Neuron (in vitro differentiated cells): ENCODE data around the gene IFI16.
"Not testable (repeated sequence)": the region's sequence is repeated elsewhere in the genome, so short reads cannot be mapped to it uniquely, and the experiment has no call there.

Source experiments
- H2AFZ ChIP-seq: one replicate; pipeline ENCODE4 v1.6.1; 2013; ENCODE audit warnings: low read depth, mild to moderate bottlenecking, inconsistent platforms, low read length, moderate library complexity
- H3K27me3 ChIP-seq: one replicate; pipeline ENCODE4 v1.6.1; 2013; ENCODE audit warnings: low read length; ENCODE audit not compliant: insufficient read depth
- H3K36me3 ChIP-seq: one replicate; pipeline ENCODE4 v1.6.1; 2013; ENCODE audit warnings: low read length; ENCODE audit not compliant: insufficient read depth
- H3K4me1 ChIP-seq: one replicate; pipeline ENCODE4 v1.6.1; 2013; ENCODE audit warnings: low read length; ENCODE audit not compliant: insufficient read depth
- H3K4me3 ChIP-seq: 2 replicates; pipeline ENCODE4 v1.5.1; 2013; ENCODE audit warnings: mild to moderate bottlenecking, low read length, moderate library complexity
- H3K9me3 ChIP-seq: one replicate; pipeline ENCODE4 v1.6.1; 2013; ENCODE audit warnings: low read length

Gene IFI16

DNA sequence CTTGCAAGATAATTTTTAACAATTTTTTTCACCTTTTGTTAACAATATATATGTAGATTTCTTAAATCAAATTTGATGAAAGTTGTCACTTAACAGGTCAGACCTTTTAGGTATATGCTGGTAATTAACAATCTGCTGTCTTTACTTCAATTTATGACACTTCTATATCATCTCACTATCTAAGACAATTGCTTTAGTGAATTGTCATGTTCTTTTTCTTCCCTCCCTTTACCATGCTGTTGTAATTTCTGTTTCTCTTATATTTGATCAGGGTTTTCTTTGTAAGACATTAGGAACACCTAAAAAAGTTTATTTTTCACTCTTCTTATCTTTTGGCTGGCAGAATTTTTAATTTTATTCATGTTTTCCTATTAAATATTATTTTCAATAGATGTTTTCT is 2.0 kb downstream of the IFI16 start:
- Histone ChIP-seq H3K4me3 (no peak overlapping the region), H3K9me3 (no peaks in the 10 kb centered on the region), H3K4me1 (peaks cover 2% of the 10 kb centered on the region), H3K27me3 (no peaks in the 10 kb centered on the region), H2AFZ (no peak overlapping the region), H3K36me3 (peaks cover 9% of the 10 kb centered on the region)

DNA sequence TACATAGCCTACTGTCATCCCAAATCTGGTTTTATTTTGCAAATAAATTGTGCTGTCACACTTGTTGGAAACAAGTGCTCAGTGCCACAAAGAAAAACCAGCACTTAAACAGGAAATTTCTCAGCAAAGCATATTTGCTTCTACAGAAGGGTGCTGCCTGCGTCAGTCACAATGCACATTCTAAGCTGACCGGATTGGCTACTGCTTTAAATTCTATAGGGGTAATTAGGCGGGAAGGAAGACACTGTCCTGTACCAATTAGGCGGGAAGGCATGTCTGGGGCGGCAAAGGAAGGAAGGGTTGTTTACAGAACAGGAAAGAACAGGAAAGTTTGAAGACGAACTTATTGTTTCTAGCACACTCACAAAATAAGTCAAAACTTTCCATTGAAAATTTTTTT is 2.8 kb downstream of the IFI16 start:
- no peaks in the 10 kb centered on the region for H3K27me3 ChIP-seq
- H2AFZ ChIP-seq, result no peak overlapping the region
- no peaks in the 10 kb centered on the region for H3K9me3 ChIP-seq
- no peak overlapping the region for H3K4me3 ChIP-seq
- H3K36me3 ChIP-seq, result peaks cover 12% of the 10 kb centered on the region
- H3K4me1 ChIP-seq, result peaks cover 2% of the 10 kb centered on the region

- H3K36me3 ChIP-seq, result peaks cover 15% of the 10 kb centered on the region
- no peak overlapping the region for H2AFZ ChIP-seq
- no peak overlapping the region for H3K4me3 ChIP-seq
- no peaks in the 10 kb centered on the region for H3K9me3 ChIP-seq
- no peaks in the 10 kb centered on the region for H3K27me3 ChIP-seq
- H3K4me1 ChIP-seq, result peaks cover 2% of the 10 kb centered on the region
Measured at GRCh38 chr1:159014003-159014571, 4.4 kb downstream of the IFI16 start.

DNA sequence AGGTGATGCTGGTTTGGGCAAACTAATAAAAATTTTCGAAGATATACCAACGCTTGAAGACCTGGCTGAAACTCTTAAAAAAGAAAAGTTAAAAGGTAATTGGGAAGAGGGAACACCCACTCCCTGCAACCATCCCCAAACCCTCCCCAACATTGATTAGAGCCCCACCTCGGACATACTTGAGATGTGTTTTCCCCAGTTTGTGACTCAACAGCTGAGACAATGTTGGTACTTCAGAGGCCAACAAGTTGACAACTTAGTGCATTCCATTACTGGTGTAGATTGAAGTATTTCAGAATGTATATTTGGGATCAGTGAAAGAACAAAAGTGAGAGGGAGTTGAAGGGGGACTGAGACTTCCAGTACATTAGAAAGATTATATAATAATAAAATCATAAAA is 5.1 kb downstream of the IFI16 start:
- H3K4me1 ChIP-seq, result peaks cover 2% of the 10 kb centered on the region
- H3K4me3 ChIP-seq, result no peak overlapping the region
- no peak overlapping the region for H2AFZ ChIP-seq
- no peaks in the 10 kb centered on the region for H3K27me3 ChIP-seq
- peaks cover 15% of the 10 kb centered on the region for H3K36me3 ChIP-seq
- no peaks in the 10 kb centered on the region for H3K9me3 ChIP-seq

- no peaks in the 10 kb centered on the region for H3K27me3 ChIP-seq
- H3K4me1 ChIP-seq, result peaks cover 2% of the 10 kb centered on the region
- peaks cover 15% of the 10 kb centered on the region for H3K36me3 ChIP-seq
- no peak overlapping the region for H3K4me3 ChIP-seq
- no peak overlapping the region for H2AFZ ChIP-seq
- H3K9me3 ChIP-seq, result no peaks in the 10 kb centered on the region
Measured at GRCh38 chr1:159015440-159015909, 5.8 kb downstream of the IFI16 start.

DNA sequence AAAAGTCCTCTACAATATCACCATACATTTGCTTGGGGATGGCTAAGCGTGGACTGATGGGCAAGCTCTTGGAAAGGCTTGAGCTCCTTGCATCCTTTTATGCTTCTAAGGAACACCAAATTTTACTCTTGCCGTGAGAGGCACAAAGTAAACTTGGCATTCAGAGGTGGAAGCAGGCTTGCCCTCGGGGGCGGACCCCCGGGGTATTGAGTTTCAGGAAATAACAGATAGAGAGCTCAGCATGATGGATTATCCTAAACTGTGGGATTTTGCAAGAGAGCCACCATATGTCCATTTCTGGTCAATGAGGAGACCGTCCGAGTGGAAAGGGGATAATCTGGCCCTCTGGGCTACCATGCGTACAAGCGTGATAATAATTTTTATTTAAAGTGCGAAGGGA is 14.0 kb downstream of the IFI16 start:
- Histone ChIP-seq H3K9me3 (no peaks in the 10 kb centered on the region), H3K27me3 (no peaks in the 10 kb centered on the region), H2AFZ (no peak overlapping the region), H3K36me3 (peaks cover 3% of the 10 kb centered on the region), H3K4me1 (no peaks in the 10 kb centered on the region), H3K4me3 (no peak overlapping the region)

GRCh38 chr1:159025043-159025442 is 15.3 kb downstream of the IFI16 start:
- no peaks in the 10 kb centered on the region for H3K4me1 ChIP-seq
- H2AFZ ChIP-seq, result no peak overlapping the region
- peaks cover 3% of the 10 kb centered on the region for H3K36me3 ChIP-seq
- H3K27me3 ChIP-seq, result no peaks in the 10 kb centered on the region
- no peaks in the 10 kb centered on the region for H3K9me3 ChIP-seq
- H3K4me3 ChIP-seq, result no peak overlapping the region

DNA sequence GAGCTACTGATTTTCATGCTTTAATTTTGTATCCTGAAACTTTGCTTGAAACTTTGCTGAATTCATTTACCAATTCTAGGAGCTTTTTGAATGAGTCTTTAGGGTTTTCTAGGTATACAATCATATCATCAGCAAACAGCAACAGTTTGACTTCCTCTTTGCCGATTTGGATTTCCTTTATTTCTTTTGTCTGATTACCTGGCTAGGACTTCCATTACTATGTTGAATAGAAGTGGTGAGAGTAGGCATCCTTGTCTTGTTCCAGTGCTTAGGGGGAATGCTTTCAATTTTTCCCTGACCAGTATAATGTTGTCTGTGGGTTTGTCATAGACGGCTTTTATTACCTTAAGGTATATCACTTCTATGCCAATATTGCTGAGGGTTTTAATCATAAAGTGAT is 17.1 kb downstream of the IFI16 start:
- H2AFZ ChIP-seq, H3K4me3 ChIP-seq, H3K4me1 ChIP-seq, H3K27me3 ChIP-seq, H3K9me3 ChIP-seq, H3K36me3 ChIP-seq: not testable (repeated sequence)

- no peaks in the 10 kb centered on the region for H3K27me3 ChIP-seq
- no peak overlapping the region for H3K4me3 ChIP-seq
- H3K4me1 ChIP-seq, result no peaks in the 10 kb centered on the region
- H3K9me3 ChIP-seq, result peaks cover 4% of the 10 kb centered on the region
- H3K36me3 ChIP-seq, result peaks cover 12% of the 10 kb centered on the region
- no peak overlapping the region for H2AFZ ChIP-seq
Measured at GRCh38 chr1:159030311-159030710, 20.6 kb downstream of the IFI16 start.

GRCh38 chr1:159030877-159031447 is 21.3 kb downstream of the IFI16 start:
- H3K27me3 ChIP-seq, result no peaks in the 10 kb centered on the region
- no peak overlapping the region for H2AFZ ChIP-seq
- peaks cover 12% of the 10 kb centered on the region for H3K36me3 ChIP-seq

GRCh38 chr1:159040206-159040605 is 30.5 kb downstream of the IFI16 start:
- Histone ChIP-seq H3K9me3 (no peaks in the 10 kb centered on the region), H3K4me1 (no peaks in the 10 kb centered on the region), H2AFZ (no peak overlapping the region), H3K36me3 (no peaks in the 10 kb centered on the region), H3K4me3 (no peak overlapping the region), H3K27me3 (no peaks in the 10 kb centered on the region)

More at GRCh38 chr1:159030877-159031447, 21.3 kb downstream of the IFI16 start:
- Histone ChIP-seq H3K4me1 (no peaks in the 10 kb centered on the region), H3K9me3 (peaks cover 4% of the 10 kb centered on the region), H3K4me3 (no peak overlapping the region)

DNA sequence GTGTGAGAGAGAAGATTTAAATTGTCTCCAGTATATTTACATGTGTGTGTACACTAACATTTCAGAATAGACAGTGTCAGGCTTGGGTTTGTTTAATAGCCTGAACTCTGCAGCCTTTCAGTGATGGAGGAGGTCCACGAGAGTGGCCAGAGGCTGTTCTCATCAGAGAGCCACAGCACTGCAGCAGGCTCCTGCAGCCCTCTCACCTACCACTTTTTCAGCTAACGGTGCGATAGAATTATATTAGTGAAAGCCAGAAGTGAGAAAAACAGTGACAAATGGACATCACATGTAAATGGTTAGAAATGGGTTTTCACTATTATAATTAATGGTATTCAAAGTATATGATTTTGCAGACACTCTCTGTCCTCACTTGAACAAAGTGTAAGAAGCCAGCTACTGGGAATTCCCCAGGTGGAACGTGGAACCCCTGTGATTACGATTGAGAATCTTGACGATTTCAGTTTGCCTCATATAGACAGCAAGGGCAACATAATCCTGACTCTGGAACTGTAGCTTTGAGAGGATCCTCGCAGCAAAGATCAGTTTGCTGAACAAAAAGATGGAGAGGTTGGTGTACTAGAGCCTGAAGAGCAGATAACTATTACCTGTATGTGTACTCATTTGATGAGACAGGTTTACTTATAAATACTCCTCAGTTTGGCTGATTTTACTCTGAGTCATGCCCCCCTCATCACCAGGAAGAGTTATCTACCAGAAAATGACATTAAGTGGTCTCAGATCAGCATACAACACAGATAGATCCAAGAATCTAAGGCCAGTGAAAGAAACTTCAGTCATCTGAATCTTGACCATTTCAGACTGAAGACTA is 31.4 kb downstream of the IFI16 start:
- Histone ChIP-seq H3K9me3 (no peaks in the 10 kb centered on the region), H2AFZ (no peak overlapping the region), H3K27me3 (no peaks in the 10 kb centered on the region), H3K36me3 (no peaks in the 10 kb centered on the region), H3K4me1 (no peaks in the 10 kb centered on the region), H3K4me3 (no peak overlapping the region)

GRCh38 chr1:159046486-159046885 is 36.8 kb downstream of the IFI16 start:
- not testable (repeated sequence) for H2AFZ ChIP-seq, H3K4me3 ChIP-seq, H3K4me1 ChIP-seq, H3K27me3 ChIP-seq, H3K9me3 ChIP-seq, H3K36me3 ChIP-seq
